ENCODE measurements around the gene ENTPD8.

ENTPD8 gene

DNA sequence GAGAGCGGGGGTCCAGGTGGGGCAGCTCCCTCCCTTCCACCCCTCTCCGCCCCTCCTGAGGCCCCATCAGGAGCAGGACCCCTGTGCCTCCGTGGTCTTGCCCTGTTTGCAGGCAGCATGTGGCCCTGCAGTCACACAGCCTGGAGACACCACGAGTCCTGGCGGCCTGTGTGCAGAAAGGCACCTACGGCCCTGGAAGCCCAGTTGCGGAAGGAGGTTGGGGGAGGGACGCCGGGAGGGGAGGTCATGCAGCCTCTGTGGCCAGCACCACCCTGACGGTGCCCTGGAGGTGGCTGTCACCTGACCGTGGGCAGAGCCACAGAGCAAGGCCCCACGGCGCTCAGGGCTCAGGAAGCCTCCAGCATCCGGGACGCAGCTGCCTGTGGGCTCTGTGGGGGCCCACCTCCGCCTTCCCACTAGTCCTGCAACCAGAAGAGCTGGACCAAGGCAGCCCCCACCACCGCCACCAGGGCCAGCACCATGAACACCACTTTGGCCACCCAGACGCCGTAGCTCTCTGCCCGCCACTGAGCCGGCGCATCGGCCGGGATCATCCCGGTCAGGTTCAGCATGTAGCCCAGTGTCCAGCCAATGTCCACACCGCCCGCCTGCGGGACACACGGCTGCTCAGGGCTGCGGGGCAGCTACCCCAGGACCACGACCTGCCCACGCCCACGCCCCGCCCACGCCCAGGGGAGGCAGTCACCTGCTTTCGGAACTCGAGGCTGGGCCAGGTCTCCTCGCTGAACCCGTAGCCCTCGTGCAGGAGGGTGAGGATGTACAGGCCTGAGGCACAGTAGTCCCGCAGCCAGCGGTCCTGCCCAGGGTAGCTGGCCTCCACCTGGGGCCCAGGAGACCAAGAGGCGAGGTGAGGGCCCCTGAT is 6.4 kb downstream of the ENTPD8 start:
- DNase-seq (no peak), ATAC-seq (no peak)
- peaks cover 7% of the 10 kb centered on the region for H3K27me3 Mint-ChIP-seq
- H3K4me3 Mint-ChIP-seq, result no peak overlapping the region
- H3K9me3 Mint-ChIP-seq, result no peaks in the 10 kb centered on the region
- H3K4me1 Mint-ChIP-seq, result peaks cover 5% of the 10 kb centered on the region
- no peak overlapping the region for H3K27ac Mint-ChIP-seq

- H3K27ac Mint-ChIP-seq, result no peak overlapping the region
- H3K4me3 Mint-ChIP-seq, result no peak overlapping the region
- DNase-seq (no peak), ATAC-seq (no peak)
- no peaks in the 10 kb centered on the region for H3K27me3 Mint-ChIP-seq
- H3K4me1 Mint-ChIP-seq, result peaks cover 5% of the 10 kb centered on the region
- no peaks in the 10 kb centered on the region for H3K9me3 Mint-ChIP-seq
Measured at GRCh38 chr9:137433916-137434431, 7.2 kb downstream of the ENTPD8 start.

DNA sequence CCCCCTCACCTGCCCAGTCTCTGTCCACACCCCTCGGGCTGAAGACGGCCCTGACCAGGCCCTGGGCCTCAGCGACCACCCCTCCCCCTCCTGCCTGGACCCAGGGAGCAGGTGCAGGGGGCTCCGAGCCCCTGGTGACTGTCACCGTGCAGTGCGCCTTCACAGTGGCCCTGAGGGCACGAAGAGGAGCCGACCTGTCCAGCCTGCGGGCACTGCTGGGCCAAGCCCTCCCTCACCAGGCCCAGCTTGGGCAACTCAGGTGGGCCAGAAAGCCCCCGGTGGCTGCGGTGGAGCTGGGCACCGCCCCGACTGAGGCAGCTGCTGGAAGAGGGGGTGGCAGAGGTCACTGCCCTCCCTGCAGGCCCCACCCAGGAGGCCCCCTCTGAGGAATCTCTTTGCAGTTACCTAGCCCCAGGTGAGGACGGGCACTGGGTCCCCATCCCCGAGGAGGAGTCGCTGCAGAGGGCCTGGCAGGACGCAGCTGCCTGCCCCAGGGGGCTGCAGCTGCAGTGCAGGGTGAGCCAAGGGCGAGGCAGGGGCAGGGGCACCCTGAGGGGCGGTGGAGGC is 7.7 kb downstream of the ENTPD8 start:
- Mint-ChIP-seq H3K27me3 (no peaks in the 10 kb centered on the region), H3K4me1 (peaks cover 5% of the 10 kb centered on the region), H3K27ac (no peak overlapping the region), H3K4me3 (no peak overlapping the region), H3K9me3 (no peaks in the 10 kb centered on the region)
- DNase-seq (no peak), ATAC-seq (no peak)

- Mint-ChIP-seq H3K9me3 (no peaks in the 10 kb centered on the region), H3K4me3 (no peak overlapping the region), H3K4me1 (peaks cover 5% of the 10 kb centered on the region), H3K27me3 (no peaks in the 10 kb centered on the region), H3K27ac (no peak overlapping the region)
- no peak for DNase-seq
- no peak for ATAC-seq
Measured at GRCh38 chr9:137432687-137433348, 8.3 kb downstream of the ENTPD8 start.

- Mint-ChIP-seq H3K27ac (no peak overlapping the region), H3K9me3 (no peaks in the 10 kb centered on the region), H3K27me3 (no peaks in the 10 kb centered on the region), H3K4me3 (no peak overlapping the region), H3K4me1 (peaks cover 5% of the 10 kb centered on the region)
- ATAC-seq (no peak), DNase-seq (no peak)
Measured at GRCh38 chr9:137431416-137431931, 9.7 kb downstream of the ENTPD8 start.

- Mint-ChIP-seq H3K27me3 (no peaks in the 10 kb centered on the region), H3K9me3 (no peaks in the 10 kb centered on the region), H3K27ac (no peak overlapping the region), H3K4me1 (peaks cover 5% of the 10 kb centered on the region), H3K4me3 (no peak overlapping the region)
- DNase-seq (no peak), ATAC-seq (no peak)
Measured at GRCh38 chr9:137430723-137431415, 10.3 kb downstream of the ENTPD8 start.

DNA sequence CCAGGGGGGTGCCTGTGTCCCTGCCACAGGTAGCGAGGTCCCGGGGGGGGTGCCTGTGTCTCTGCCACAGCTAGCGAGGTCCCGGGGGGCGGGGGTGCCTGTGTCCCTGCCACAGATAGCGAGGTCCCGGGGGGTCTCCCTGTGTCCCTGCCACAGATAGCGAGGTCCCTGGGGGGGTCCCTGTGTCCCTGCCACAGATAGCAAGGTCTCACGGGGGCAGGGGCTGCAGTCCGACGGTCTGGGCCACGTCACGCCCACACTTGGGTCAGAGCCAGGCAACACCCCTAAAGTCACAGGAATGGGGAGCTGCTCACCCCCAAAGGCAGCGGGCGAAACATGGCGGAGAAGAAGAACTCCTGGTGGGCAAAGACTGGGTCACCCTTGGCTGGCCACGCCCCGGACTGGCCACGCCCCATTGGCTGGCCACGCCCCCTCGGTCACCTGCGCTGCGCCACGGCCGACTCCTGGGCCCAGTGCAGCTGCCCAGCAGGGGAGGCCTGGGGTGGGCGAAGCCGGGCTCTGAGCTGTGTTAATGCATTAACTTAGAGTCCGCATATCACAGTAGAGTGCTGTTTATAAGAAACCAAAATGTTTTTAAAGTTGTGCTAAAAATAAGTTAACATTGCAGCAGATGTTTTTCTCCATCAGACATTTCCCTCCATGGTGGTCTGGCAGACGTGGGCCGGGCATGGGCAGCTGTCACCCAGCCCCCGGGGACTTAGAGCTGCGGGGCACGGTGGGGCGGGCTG is 11.0 kb downstream of the ENTPD8 start:
- DNase-seq (no peak), ATAC-seq (no peak)
- no peaks in the 10 kb centered on the region for H3K9me3 Mint-ChIP-seq
- H3K27ac Mint-ChIP-seq, result no peak overlapping the region
- no peak overlapping the region for H3K4me3 Mint-ChIP-seq
- H3K4me1 Mint-ChIP-seq, result peaks cover 3% of the 10 kb centered on the region
- H3K27me3 Mint-ChIP-seq, result no peaks in the 10 kb centered on the region

DNA sequence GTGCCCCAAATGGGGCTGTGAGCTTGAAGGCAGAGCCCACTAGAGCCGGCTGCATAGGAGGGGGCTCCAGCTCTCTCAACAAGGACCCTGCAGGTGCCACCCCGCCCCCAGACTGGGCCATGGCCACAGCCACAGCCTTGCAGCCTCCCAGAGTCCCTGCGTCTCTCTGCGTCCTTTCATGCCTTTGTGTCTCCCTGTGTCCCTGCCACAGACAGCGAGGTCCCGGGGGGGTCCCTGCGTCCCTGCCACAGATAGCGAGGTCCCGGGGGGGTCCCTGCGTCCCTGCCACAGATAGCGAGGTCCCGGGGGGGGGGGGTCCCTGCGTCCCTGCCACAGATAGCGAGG is 11.6 kb downstream of the ENTPD8 start:
- H3K27me3 Mint-ChIP-seq, result no peaks in the 10 kb centered on the region
- no peaks in the 10 kb centered on the region for H3K9me3 Mint-ChIP-seq
- DNase-seq (no peak), ATAC-seq (no peak)
- no peaks in the 10 kb centered on the region for H3K4me1 Mint-ChIP-seq
- H3K27ac Mint-ChIP-seq, result no peak overlapping the region
- no peak overlapping the region for H3K4me3 Mint-ChIP-seq

GRCh38 chr9:137428841-137429545 is 12.2 kb downstream of the ENTPD8 start:
- Mint-ChIP-seq H3K4me3 (no peak overlapping the region), H3K9me3 (no peaks in the 10 kb centered on the region), H3K27ac (no peak overlapping the region), H3K27me3 (no peaks in the 10 kb centered on the region), H3K4me1 (no peaks in the 10 kb centered on the region)
- ATAC-seq, result no peak
- no peak for DNase-seq

DNA sequence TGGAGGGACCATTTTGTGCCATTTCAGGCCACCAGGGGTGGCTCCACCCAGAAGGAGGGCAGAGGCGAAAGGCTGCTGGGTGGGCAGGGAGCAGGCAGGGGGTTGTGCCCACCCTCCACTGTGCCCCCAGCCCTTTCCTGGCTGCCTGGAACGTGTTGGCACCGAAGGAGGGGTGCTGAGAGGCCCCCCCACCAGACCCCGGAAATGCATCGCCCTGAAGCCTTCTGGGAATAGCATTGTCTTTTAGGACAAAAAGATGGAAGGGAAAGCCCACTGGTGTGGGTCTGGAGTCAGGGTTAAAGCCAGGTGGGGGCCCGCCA is 12.9 kb downstream of the ENTPD8 start:
- Mint-ChIP-seq H3K27ac (no peak overlapping the region), H3K4me1 (no peaks in the 10 kb centered on the region), H3K9me3 (no peaks in the 10 kb centered on the region), H3K27me3 (no peaks in the 10 kb centered on the region), H3K4me3 (no peak overlapping the region)
- DNase-seq, result no peak
- ATAC-seq, result no peak

- Mint-ChIP-seq H3K4me3 (no peak overlapping the region), H3K27ac (no peak overlapping the region), H3K9me3 (no peaks in the 10 kb centered on the region), H3K27me3 (no peaks in the 10 kb centered on the region), H3K4me1 (no peaks in the 10 kb centered on the region)
- ATAC-seq (no peak), DNase-seq (no peak)
Measured at GRCh38 chr9:137427454-137428310, 13.5 kb downstream of the ENTPD8 start.

- Mint-ChIP-seq H3K4me1 (peaks cover 6% of the 10 kb centered on the region), H3K9me3 (no peaks in the 10 kb centered on the region), H3K27ac (no peak overlapping the region), H3K4me3 (no peak overlapping the region), H3K27me3 (no peaks in the 10 kb centered on the region)
- DNase-seq, result no peak
- ATAC-seq, result no peak
Measured at GRCh38 chr9:137426018-137426681, 15.0 kb downstream of the ENTPD8 start.

DNA sequence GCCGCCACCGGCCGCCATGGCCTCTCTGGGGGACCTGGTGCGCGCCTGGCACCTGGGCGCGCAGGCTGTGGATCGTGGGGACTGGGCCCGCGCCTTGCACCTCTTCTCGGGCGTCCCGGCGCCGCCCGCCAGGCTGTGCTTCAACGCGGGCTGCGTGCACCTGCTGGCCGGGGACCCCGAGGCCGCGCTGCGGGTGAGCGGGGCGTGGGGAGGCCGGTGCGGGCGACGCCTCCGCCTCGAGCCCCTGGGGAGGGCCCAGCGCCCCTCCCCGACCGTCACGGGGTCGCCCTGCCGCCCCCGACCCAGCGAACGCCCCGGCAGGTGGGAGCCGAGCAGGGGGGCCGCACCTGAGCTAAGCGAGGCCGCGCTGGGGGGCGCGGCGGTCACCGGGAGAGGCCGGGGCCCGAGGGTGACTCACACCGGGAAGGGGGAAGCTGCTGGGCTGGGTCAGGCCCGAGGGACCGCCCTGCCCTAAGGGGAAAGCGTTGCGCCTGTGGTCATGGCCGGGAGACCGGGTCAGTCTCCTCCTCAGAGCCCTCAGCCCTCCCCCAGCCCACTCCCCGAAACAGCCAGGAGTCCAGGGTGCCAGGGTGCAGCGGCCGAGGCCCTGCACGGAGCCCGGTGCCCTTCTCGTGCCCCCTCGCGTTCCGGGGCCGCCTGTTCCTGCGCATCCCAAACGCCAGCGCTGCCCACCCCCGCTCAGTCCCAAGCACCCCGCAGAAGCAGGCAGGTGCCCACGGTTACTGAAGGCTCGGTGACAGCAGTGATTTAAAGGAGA is 17.5 kb downstream of the ENTPD8 start:
- Mint-ChIP-seq H3K27ac (no peak overlapping the region), H3K4me3 (peak overlapping the region; percentile 39 to 56), H3K9me3 (no peaks in the 10 kb centered on the region), H3K27me3 (no peaks in the 10 kb centered on the region), H3K4me1 (peaks cover 6% of the 10 kb centered on the region)
- no peak for DNase-seq
- peak; percentile 65 for ATAC-seq
